GM12864 (cell line): Measurements from ENCODE around the gene CEP89.

Experiments used
- DNase-seq: peaks from one replicate; pipeline ENCODE4 v3.0.0-alpha.2; 2011; ENCODE audit warnings: low read depth
- H3K4me3 ChIP-seq: 2 replicates; pipeline ENCODE4 v1.5.1; 2011; ENCODE audit warnings: mild to moderate bottlenecking, low read depth, low read length, control low read depth
- TF ChIP-seq, protein P1 (sequence below): IDR thresholded peaks from 2 replicates; pipeline ENCODE4 v1.5.1; 2011; ENCODE audit warnings: low read depth, mild to moderate bottlenecking, moderate library complexity, low read length, control low read depth, inconsistent platforms; ENCODE audit errors: missing control alignments

The CEP89 gene

DNA sequence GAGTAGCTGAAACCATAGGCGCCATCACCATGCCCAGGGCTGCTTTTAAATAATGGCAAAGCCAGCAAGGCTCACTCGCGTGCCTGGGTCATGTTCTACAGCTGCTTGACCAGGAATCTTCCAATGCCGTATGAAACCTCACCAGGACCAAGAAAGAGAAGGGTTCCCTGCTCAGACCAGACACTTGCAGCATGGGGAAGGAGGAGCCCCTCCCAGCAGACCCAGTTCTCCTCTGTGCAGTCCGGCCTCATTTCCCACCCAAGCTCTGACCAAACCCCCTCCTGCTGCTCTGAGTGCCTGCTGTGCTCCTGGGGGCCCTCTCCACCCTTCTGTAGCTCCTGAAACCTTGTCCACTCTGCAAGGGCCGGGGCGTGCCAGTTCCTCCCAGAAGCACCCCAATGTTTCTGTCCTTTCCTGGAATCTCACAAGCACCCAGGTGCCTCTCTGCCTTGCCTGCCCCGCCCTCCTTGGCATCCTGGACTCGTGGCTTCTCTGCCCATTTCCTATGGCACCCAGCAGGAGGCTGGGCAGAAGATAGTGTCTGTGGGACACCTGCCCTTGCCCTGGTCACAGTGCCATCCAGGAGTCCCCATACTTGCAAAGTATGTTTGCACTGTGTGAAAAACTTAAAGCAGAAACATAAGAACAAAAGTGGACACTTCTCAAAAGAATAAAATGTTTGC lies 95.4 kb downstream of the CEP89 start:
- no peak for DNase-seq
- no peak overlapping the region for H3K4me3 ChIP-seq
- TF ChIP-seq, protein P1, sequence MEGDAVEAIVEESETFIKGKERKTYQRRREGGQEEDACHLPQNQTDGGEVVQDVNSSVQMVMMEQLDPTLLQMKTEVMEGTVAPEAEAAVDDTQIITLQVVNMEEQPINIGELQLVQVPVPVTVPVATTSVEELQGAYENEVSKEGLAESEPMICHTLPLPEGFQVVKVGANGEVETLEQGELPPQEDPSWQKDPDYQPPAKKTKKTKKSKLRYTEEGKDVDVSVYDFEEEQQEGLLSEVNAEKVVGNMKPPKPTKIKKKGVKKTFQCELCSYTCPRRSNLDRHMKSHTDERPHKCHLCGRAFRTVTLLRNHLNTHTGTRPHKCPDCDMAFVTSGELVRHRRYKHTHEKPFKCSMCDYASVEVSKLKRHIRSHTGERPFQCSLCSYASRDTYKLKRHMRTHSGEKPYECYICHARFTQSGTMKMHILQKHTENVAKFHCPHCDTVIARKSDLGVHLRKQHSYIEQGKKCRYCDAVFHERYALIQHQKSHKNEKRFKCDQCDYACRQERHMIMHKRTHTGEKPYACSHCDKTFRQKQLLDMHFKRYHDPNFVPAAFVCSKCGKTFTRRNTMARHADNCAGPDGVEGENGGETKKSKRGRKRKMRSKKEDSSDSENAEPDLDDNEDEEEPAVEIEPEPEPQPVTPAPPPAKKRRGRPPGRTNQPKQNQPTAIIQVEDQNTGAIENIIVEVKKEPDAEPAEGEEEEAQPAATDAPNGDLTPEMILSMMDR, result no peak

DNA sequence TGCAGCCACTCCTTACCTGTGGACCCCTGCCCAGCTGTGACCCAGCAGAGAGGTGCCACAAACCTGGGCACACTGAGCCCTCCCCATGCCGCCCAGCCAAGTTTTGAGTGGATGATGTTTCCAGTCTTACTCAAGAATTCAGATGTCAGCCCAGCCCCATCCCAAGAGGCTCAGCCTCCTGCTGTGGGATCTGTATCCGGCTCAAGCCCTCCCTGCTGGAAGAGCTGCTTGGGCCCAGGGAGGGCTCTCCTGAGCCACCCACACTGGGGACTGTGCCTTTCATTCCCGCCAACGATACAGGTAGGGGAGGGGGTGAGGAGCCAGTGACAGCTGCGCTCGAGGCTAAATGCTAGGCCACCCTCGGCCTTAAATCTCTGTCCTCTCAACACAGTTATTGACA lies 96.3 kb downstream of the CEP89 start:
- TF ChIP-seq, protein P1, result no peak
- no peak for DNase-seq
- no peak overlapping the region for H3K4me3 ChIP-seq

DNA sequence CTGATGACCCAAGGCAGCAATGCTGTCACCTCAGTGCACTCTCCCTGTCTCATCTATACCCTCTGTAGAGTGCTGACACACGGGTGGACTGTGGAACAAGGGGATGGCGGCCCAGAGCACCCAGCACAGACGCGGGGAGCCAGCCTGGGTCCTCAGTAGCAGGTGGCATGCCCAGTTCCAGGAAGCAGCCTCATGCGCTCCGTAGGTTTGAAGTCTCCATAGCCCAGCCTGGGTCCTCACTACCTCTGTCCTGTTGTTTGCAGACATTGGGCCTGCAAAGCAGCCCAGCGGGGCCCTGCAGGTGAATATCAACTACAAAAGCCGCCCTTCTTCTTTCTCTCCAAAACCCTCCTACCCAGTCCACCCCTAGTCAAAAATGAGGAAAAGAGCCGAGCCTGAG lies 97.2 kb downstream of the CEP89 start:
- DNase-seq, result no peak
- TF ChIP-seq, protein P1, result no peak
- no peak overlapping the region for H3K4me3 ChIP-seq

DNA sequence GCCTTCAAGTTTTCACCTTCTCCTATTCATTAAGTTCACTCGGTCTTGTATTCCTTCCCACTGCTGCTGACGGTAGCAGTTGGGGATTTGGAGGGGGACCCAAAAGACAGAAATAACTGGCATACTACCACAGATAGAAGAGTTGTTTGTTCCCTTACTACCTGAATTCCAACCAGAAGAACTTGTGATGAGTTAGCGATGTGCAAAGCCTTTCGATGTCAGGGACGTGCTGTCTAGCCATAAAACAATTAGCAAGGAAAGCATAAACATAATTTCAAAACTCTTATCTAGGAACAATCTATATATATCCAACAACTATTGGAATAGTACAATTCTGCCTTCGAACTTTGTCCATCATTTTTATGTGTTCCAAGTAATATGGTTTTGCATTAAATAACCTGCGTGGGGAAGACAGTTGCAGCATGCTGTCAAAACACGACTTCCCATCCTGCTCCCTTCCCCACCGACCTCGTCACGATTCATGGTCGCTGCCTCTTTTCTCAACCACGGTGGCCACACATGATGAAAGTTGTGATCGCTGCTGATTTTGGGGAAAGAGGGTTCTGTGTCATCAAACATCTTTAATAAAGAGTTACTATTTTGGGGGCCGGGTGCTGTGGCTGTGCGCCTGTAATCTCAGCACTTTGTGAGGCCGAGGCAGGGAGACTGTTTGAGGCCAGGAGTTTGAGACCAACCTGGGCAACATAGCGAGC lies 98.4 kb downstream of the CEP89 start:
- H3K4me3 ChIP-seq, result no peak overlapping the region
- no peak for DNase-seq
- TF ChIP-seq, protein P1, result no peak

DNA sequence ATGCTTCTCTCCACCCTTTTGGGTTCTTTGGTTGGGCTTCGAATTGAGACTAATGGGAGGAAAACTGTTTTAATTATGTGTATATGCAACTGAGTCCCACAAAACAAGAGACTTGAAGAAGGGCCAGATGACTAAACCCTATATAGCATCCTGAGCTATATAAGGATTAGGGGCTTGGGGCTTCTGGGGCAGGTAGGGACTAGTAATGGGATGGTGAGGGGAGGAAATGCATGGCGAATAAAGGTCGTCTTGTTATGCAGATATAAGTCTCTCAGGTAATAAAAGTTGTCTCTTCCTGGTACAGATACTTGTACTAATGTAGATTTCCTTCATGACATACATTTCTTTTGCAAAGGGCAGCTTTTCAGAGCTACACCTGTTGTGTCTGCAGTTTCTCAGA lies 99.4 kb downstream of the CEP89 start:
- no peak for DNase-seq
- TF ChIP-seq, protein P1, result no peak
- H3K4me3 ChIP-seq, result no peak overlapping the region

DNA sequence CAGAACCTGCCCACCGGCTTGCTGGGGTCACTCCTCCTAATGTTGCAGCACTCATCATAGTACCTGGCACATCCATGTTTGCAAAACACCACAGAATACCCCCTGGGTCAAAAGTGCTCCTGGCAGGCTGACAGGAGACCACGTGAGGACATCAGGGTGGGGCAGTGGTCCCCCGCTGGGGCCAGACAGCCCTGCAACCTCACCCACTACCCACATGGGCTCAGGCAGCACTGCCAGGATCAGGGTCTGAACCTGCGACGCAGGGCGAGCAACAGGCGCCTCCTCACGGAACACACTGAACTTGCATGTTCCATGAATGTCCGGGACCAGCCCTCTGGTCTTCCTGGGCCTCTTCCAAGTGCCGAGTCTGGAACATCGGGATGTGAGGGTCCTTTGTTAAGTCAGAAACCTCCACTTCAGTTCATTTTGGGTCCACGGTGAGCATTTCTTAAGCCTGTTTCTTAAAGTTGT lies 100.7 kb downstream of the CEP89 start:
- DNase-seq, result no peak
- TF ChIP-seq, protein P1, result no peak
- no peak overlapping the region for H3K4me3 ChIP-seq

DNA sequence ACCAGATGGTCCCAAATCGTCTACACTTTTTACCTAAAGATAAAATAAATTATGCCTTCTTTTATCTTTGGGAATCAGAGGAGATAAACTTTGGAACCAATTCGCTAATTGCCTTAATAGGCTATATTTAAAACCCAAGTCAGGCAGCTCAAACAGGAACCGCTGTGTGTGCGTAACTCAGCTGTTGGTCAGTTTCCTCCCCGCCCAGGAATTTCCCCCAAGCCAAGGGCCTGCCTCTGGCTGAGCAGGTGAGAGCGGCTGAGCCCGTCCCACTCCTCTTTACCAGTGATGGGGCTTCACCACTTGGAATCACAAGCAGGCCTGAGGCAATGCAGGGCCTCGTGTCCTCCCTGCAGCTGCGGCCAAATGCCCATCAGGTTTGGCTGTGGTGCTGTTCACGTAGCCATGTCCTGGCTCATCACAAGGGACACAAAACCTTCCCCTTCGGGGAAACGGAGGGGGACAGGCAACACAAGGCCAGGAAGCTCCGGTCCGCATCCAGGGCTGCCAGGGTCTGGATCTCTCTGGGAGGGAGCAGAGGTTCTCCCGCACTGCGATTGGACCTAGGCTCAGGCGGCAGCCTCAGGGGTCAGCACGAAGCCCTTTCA lies 101.7 kb downstream of the CEP89 start:
- TF ChIP-seq, protein P1, result no peak
- DNase-seq, result no peak
- no peak overlapping the region for H3K4me3 ChIP-seq
